Measurements from ENCODE around the gene OR52E1.

Gene OR52E1

GRCh38 chr11:5069272-5069671 is at the start of gene OR52E1:
OR52E1 (plus strand) TSS chr11:5069572.
- DNase-seq (ENCODE audit: low read depth), result no peak
- no peak within 1 kb of the TSS for H3K4me3 ChIP-seq (ENCODE audit: control insufficient read depth, low read depth, low read length)
- no peak for TF ChIP-seq CTCF (conservative IDR thresholded peaks at IDR 0.05; ENCODE audit: control insufficient read depth, insufficient read depth, low read depth, low read length)

- no peak for TF ChIP-seq CTCF (conservative IDR thresholded peaks at IDR 0.05; ENCODE audit: control insufficient read depth, insufficient read depth, low read depth, low read length)
- no peak overlapping the region for H3K4me3 ChIP-seq (ENCODE audit: control insufficient read depth, low read depth, low read length)
- no peak for DNase-seq (ENCODE audit: low read depth)
Measured at GRCh38 chr11:5021996-5022395, 47.4 kb upstream of the OR52E1 start.

GRCh38 chr11:5036669-5037068 is 32.7 kb upstream of the OR52E1 start:
- H3K4me3 ChIP-seq (ENCODE audit: control insufficient read depth, low read depth, low read length), result no peak overlapping the region
- DNase-seq (ENCODE audit: low read depth), result no peak
- no peak for TF ChIP-seq CTCF (conservative IDR thresholded peaks at IDR 0.05; ENCODE audit: control insufficient read depth, insufficient read depth, low read depth, low read length)

GRCh38 chr11:5037926-5038325 is 31.4 kb upstream of the OR52E1 start:
- H3K4me3 ChIP-seq (ENCODE audit: control insufficient read depth, low read depth, low read length), result no peak overlapping the region
- no peak for DNase-seq (ENCODE audit: low read depth)
- TF ChIP-seq CTCF (conservative IDR thresholded peaks at IDR 0.05; ENCODE audit: control insufficient read depth, insufficient read depth, low read depth, low read length), result no peak

GRCh38 chr11:5038341-5038740 is 31.0 kb upstream of the OR52E1 start:
- no peak for DNase-seq (ENCODE audit: low read depth)
- no peak for TF ChIP-seq CTCF (conservative IDR thresholded peaks at IDR 0.05; ENCODE audit: control insufficient read depth, insufficient read depth, low read depth, low read length)
- H3K4me3 ChIP-seq (ENCODE audit: control insufficient read depth, low read depth, low read length), result no peak overlapping the region

GRCh38 chr11:5040876-5041275 is 28.5 kb upstream of the OR52E1 start:
- DNase-seq (ENCODE audit: low read depth), result no peak
- TF ChIP-seq CTCF (conservative IDR thresholded peaks at IDR 0.05; ENCODE audit: control insufficient read depth, insufficient read depth, low read depth, low read length), result no peak
- no peak overlapping the region for H3K4me3 ChIP-seq (ENCODE audit: control insufficient read depth, low read depth, low read length)

GRCh38 chr11:5042091-5042490 is 27.3 kb upstream of the OR52E1 start:
- H3K4me3 ChIP-seq (ENCODE audit: control insufficient read depth, low read depth, low read length), result no peak overlapping the region
- no peak for DNase-seq (ENCODE audit: low read depth)
- no peak for TF ChIP-seq CTCF (conservative IDR thresholded peaks at IDR 0.05; ENCODE audit: control insufficient read depth, insufficient read depth, low read depth, low read length)
